ENCODE measurements around the gene PDGFA. TPM values are rescaled to one million over a fixed set of nuclear protein-coding genes. Genes with fewer than 3 reads are reported as not detected.

PDGFA gene
- total RNA-seq, 1 donor from 2014 or later: 12.9 TPM

DNA sequence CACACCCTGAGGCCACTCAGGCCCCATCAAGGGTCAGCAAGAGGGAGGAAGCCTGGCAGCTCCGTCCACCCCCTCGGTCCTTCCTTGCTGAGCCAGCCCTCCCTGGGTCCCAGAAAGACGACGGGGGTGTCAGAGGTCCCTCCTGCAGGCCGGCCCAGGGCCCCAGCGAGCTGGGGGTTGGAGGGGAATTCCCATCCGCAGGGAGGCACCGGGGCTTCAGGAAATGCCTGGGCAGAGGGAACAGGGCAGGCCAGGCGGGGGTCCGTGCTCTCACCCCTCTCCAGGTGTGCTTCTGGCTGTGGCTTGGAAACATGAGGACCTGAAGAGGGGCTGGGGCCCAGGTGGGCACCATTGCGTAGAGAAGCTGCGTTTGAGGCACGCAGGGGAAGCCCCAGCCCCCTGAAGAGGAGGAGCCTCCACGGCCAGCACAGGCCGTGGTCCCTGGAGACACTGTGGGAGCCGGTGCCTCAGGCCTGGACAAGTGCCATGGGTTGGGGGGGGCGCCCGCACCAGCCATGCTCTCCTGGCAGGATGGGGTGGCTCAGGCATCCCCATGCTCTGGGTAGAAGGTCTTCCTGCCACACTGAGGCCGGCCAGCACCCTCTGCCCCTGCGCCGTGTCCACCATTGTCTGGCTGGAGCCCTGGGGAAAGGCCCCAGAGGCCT is 66.7 kb downstream of the PDGFA start:
- intact Hi-C loops (cut with micrococcal nuclease): no loop called here
- no peak overlapping the region for H3K4me3 Mint-ChIP-seq
- no peaks in the 10 kb centered on the region for H3K36me3 Mint-ChIP-seq (ENCODE audit: low read depth)
- peaks cover 5% of the 10 kb centered on the region for H3K4me1 Mint-ChIP-seq
- no peak overlapping the region for H3K27ac Mint-ChIP-seq
- DNase-seq: no peak
- H3K9me3 Mint-ChIP-seq: no peaks in the 10 kb centered on the region
- H3K27me3 Mint-ChIP-seq: peaks cover 13% of the 10 kb centered on the region

DNA sequence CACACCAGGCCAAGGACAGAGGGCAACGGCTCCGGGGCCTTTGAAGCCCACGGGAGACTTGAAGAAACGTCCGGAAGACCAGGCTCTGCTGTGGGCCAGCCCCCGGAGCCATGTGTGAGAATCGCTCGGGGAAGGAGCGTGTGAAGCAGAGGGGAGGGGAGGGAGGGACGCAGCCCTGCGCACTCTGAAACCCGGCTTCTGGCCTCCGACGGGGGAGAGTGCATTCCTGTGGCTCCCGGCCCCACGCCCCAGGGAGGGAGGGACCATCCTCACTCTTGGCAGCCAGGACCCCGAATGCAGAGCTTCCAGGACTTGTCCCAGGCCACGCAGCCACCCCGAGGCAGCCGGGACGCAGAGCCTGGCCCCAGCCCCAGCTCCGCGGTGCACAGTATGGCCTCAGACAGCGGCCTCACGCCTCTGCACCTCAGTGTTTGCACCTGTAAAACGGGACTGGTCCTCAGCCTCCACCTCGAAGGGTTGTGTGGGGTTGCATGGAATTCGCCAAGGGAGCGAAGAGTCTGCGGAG is 67.4 kb downstream of the PDGFA start:
- Mint-ChIP-seq H3K4me1 (peaks cover 5% of the 10 kb centered on the region), H3K36me3 (ENCODE audit: low read depth) (no peaks in the 10 kb centered on the region), H3K27ac (no peak overlapping the region), H3K4me3 (no peak overlapping the region), H3K27me3 (peaks cover 13% of the 10 kb centered on the region), H3K9me3 (no peaks in the 10 kb centered on the region)
- intact Hi-C loops (cut with micrococcal nuclease): no loop called here
- no peak for DNase-seq

DNA sequence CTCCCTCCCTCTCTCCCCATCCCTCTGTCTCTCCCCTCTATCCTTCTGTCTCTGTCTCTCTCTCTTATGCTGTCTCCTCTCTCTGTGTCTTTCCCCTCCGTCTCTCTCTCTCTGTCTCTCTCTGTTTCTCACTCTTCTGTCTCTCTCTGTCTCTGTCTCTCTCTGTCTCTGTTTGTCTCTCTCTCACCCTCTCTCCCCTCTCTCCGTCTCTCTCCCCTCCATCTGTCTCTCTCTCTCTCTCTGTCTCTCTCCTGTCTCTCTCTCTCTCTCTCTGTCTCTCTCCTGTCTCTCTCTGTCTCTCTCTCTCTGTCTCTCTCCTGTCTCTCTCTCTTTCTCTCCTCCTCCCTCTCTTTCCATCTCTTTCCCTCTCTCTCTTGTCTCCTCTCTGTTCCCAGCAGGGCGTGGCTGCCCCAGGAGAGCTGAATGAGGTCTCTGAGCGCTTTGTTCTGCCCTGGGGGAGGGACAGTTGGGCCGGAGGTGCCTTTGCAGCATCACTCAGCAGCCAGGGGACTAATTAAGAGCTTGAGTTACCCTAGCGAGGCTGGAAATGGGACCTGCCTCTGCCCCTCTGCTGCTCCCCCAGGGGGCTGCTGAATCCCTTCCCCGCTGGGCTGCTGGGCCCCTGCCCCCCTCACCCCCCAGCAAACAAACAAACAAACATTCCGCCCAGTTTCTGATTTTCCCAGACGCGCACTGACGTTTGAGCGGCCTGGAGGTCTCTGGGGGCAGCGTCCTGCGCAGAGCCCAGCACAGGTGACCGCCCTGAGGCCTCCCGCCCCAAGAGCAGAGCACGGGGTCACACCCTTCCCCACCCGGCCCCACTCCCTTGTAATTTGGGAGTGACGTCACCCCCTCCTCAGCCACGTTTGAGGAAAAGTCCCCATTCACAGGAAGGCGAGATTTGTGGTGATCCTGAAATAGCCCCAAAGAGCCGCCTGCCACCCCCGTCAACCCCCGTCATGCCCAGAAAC is 68.1 kb downstream of the PDGFA start:
- DNase-seq: no peak
- Mint-ChIP-seq H3K27me3 (peaks cover 13% of the 10 kb centered on the region), H3K27ac (peak overlapping the region; percentile 17), H3K9me3 (no peaks in the 10 kb centered on the region), H3K4me1 (peaks cover 5% of the 10 kb centered on the region), H3K36me3 (ENCODE audit: low read depth) (no peaks in the 10 kb centered on the region), H3K4me3 (peak overlapping the region; percentile 35)
- intact Hi-C loops (cut with micrococcal nuclease): no loop called here

DNA sequence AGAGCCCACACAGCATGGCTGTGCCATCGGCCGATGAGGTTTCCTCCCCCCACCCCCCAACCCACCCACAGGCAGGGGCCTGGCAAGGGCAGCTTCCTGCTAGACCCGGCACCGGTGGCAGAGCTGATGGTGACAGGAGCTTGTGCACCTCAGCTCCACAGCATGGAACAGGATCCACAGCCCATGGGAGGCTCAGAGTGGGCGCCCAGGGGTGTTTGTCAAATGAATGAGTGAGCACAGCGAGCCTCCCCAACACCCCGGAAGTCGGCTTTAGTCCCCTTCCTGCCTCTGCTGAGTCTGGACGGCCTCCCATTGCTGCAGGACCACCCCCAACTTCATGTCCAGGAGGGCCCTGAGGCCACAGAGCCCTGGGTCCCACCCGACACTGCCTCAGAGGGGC is 68.9 kb downstream of the PDGFA start:
- Mint-ChIP-seq H3K36me3 (ENCODE audit: low read depth) (no peaks in the 10 kb centered on the region), H3K27ac (peak overlapping the region; percentile 17), H3K4me3 (peak overlapping the region; percentile 35), H3K27me3 (peaks cover 13% of the 10 kb centered on the region), H3K9me3 (no peaks in the 10 kb centered on the region), H3K4me1 (peaks cover 5% of the 10 kb centered on the region)
- intact Hi-C loops (cut with micrococcal nuclease): no loop called here
- DNase-seq: no peak

GRCh38 chr7:450036-450435 is 69.6 kb downstream of the PDGFA start:
- no peak for DNase-seq
- intact Hi-C loops (cut with micrococcal nuclease): no loop called here
- H3K4me1 Mint-ChIP-seq: peaks cover 5% of the 10 kb centered on the region
- no peaks in the 10 kb centered on the region for H3K36me3 Mint-ChIP-seq (ENCODE audit: low read depth)
- H3K27me3 Mint-ChIP-seq: peaks cover 13% of the 10 kb centered on the region
- H3K27ac Mint-ChIP-seq: no peak overlapping the region
- no peak overlapping the region for H3K4me3 Mint-ChIP-seq
- no peaks in the 10 kb centered on the region for H3K9me3 Mint-ChIP-seq

DNA sequence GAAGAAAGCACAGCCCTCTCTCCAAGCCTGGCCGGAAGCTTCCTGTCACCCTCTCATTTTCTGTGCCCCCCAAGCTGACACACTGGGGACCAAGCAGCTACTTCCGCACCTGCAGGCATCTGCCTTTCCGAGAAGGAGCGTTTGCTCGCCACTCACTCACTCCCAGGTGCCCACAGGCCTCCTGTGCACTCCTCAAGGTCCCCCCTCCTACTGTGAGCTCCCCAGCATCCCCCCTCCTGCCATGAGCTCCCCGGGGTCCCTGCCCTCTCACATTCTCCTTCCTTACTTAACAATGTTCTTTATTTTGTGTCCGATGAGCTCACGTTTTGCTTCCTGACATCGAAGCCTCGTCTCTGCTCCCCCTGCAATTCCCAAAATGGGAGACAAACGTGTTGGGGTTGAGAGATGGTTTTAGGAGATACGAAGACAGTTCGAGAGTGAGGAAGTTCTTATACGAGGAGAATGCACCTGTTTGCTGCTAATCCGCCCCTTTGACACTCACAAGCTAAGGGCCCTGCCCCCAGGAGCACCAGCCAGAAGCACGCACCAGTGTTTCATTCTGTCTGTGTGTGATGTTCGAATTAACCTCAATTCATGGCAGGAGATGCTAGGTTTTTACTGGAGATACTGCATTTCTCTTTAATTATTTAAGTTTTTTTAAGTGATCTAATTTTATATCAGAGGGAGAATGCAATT is 70.2 kb downstream of the PDGFA start:
- peaks cover 13% of the 10 kb centered on the region for H3K27me3 Mint-ChIP-seq
- H3K4me3 Mint-ChIP-seq: no peak overlapping the region
- H3K27ac Mint-ChIP-seq: no peak overlapping the region
- intact Hi-C loops (cut with micrococcal nuclease): no loop called here
- H3K4me1 Mint-ChIP-seq: peaks cover 5% of the 10 kb centered on the region
- H3K36me3 Mint-ChIP-seq (ENCODE audit: low read depth): no peaks in the 10 kb centered on the region
- DNase-seq: no peak
- H3K9me3 Mint-ChIP-seq: no peaks in the 10 kb centered on the region

GRCh38 chr7:447523-447922 is 72.1 kb downstream of the PDGFA start:
- Mint-ChIP-seq H3K9me3 (no peaks in the 10 kb centered on the region), H3K4me1 (peaks cover 5% of the 10 kb centered on the region), H3K27ac (no peak overlapping the region), H3K27me3 (peaks cover 12% of the 10 kb centered on the region), H3K36me3 (ENCODE audit: low read depth) (no peaks in the 10 kb centered on the region), H3K4me3 (no peak overlapping the region)
- intact Hi-C loops (cut with micrococcal nuclease): no loop called here
- no peak for DNase-seq

Other genes starting within 250 kb of the PDGFA start
- gene FOXL3, start 229.7 kb downstream of the PDGFA start, total RNA-seq: not detected in 2 replicates
- 49.4 and 50.6 TPM in 2 replicates for gene DNAAF5, start 206.9 kb upstream of the PDGFA start, total RNA-seq
- 39.4 and 47.0 TPM in 2 replicates for gene PRKAR1B, start 207.4 kb upstream of the PDGFA start, total RNA-seq